ENCODE results near the gene TTLL1. TPM values are rescaled to one million over a fixed set of nuclear protein-coding genes. Genes with fewer than 3 reads are reported as not detected.

Gene TTLL1
- total and polyA plus RNA-seq, 2 donors (not counting 1 experiment from before 2014, with no cell fraction given), result 15.7 to 15.8 TPM

DNA sequence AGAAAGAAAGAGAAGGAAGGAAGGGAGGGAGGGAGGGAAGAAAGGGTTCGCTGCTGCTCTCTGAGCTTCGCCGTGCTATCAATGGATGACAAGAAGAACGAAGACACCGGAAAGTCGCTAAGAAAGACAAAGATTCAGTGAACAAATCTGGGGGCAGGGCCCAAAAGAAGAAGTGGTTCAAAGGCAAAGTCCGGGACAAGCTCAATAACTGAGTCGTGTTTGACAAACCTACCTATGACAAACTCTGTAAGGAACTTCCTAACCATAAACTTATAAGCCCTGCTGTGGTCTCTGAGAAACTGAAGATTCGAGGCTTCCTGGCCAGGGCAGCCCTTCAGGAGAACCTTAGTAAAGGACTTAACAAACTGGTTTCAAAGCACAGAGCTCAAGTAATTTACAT, 2.9 kb upstream of the TTLL1 start:
- Histone ChIP-seq H3K27ac (ENCODE audit: insufficient read depth, low read length) (no peak overlapping the region), H3K4me1 (ENCODE audit: control insufficient read depth, extremely low read depth, insufficient read depth, low read length) (peaks cover 2% of the 10 kb centered on the region), H3K4me2 (ENCODE audit: extremely low read depth, insufficient read depth, low read length) (no peak overlapping the region), H3K27me3 (ENCODE audit: control insufficient read depth, insufficient read depth, low read length) (no peaks in the 10 kb centered on the region), H3K4me3 (replicated peaks in 1 of 4; ENCODE audit: control extremely low read depth in 1 of 4, insufficient read depth in 1 of 4, low read depth in 3 of 4, low read length in 4 of 4) (no peak overlapping the region), H4K20me1 (ENCODE audit: control insufficient read depth, extremely low read depth, insufficient read depth, low read length) (no peaks in the 10 kb centered on the region), H3K9ac (ENCODE audit: insufficient read depth, low read length) (no peak overlapping the region), H3K9me3 (ENCODE audit: control insufficient read depth, insufficient read depth, low read depth, low read length) (no peaks in the 10 kb centered on the region), H3K79me2 (ENCODE audit: control insufficient read depth, insufficient read depth, low read length) (no peaks in the 10 kb centered on the region), H3K36me3 (ENCODE audit: control insufficient read depth, insufficient read depth, low read length) (no peaks in the 10 kb centered on the region), H2AFZ (ENCODE audit: low read length) (no peak overlapping the region)
- TF ChIP-seq, protein P1, sequence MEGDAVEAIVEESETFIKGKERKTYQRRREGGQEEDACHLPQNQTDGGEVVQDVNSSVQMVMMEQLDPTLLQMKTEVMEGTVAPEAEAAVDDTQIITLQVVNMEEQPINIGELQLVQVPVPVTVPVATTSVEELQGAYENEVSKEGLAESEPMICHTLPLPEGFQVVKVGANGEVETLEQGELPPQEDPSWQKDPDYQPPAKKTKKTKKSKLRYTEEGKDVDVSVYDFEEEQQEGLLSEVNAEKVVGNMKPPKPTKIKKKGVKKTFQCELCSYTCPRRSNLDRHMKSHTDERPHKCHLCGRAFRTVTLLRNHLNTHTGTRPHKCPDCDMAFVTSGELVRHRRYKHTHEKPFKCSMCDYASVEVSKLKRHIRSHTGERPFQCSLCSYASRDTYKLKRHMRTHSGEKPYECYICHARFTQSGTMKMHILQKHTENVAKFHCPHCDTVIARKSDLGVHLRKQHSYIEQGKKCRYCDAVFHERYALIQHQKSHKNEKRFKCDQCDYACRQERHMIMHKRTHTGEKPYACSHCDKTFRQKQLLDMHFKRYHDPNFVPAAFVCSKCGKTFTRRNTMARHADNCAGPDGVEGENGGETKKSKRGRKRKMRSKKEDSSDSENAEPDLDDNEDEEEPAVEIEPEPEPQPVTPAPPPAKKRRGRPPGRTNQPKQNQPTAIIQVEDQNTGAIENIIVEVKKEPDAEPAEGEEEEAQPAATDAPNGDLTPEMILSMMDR (conservative IDR thresholded peaks at IDR 0.05 in 1 of 2, IDR thresholded peaks at IDR 0.05 in 1 of 2; ENCODE audit: low read depth in 1 of 2, low read length in 2 of 2), result no peak
- DNase-seq (ENCODE audit: low read depth in 2 of 2), result no peak

DNA sequence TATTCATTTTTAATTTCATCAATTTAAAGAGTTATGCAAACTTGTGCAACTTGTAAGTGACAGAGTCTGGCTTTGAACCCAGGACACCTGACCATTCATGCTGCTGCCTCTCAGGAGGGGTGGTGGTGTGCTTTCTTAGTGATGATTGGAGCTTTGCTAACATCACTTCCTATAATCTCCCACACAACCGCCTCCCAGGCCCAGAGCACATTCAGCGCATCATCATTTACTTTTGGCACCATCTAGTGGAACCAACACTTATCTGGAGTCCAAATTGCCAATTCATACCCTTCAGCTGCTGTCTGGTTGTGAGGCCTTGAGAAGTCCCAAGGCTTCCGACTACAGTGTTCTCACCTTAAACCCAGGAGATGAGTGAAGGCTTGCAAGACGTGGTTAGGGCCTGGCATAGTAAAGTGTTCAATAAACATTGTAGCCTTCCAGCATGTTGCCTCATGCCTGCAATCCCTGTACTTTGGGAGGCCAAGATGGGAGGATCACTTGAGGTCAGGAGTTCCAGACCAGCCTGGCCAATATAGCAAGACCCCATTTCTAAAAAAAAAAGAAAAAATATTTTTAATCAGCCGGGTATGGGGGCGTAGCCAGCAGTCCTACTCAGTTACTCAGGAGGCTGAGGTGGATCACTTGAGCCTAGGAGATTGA, 1.1 kb upstream of the TTLL1 start:
- H2AFZ ChIP-seq (ENCODE audit: low read length), result no peak overlapping the region
- no peak for TF ChIP-seq EZH2 (IDR thresholded peaks at IDR 0.05; ENCODE audit: low read length, missing control alignments)
- TF ChIP-seq, protein P1 (conservative IDR thresholded peaks at IDR 0.05 in 1 of 2, IDR thresholded peaks at IDR 0.05 in 1 of 2; ENCODE audit: low read depth in 1 of 2, low read length in 2 of 2), result peak; percentile 36 to 50
- peak; percentile 86 to 89 for DNase-seq (ENCODE audit: low read depth in 2 of 2)
- no peaks in the 10 kb centered on the region for H3K27me3 ChIP-seq (ENCODE audit: control insufficient read depth, insufficient read depth, low read length)
- H3K4me2 ChIP-seq (ENCODE audit: extremely low read depth, insufficient read depth, low read length), result no peak overlapping the region
- no peak overlapping the region for H3K4me3 ChIP-seq (replicated peaks in 1 of 4; ENCODE audit: control extremely low read depth in 1 of 4, insufficient read depth in 1 of 4, low read depth in 3 of 4, low read length in 4 of 4)
- H3K79me2 ChIP-seq (ENCODE audit: control insufficient read depth, insufficient read depth, low read length), result no peaks in the 10 kb centered on the region
- no peak overlapping the region for H3K27ac ChIP-seq (ENCODE audit: insufficient read depth, low read length)
- H3K4me1 ChIP-seq (ENCODE audit: control insufficient read depth, extremely low read depth, insufficient read depth, low read length), result peaks cover 2% of the 10 kb centered on the region
- no peak overlapping the region for H3K9ac ChIP-seq (ENCODE audit: insufficient read depth, low read length)
- no peaks in the 10 kb centered on the region for H4K20me1 ChIP-seq (ENCODE audit: control insufficient read depth, extremely low read depth, insufficient read depth, low read length)
- no peaks in the 10 kb centered on the region for H3K9me3 ChIP-seq (ENCODE audit: control insufficient read depth, insufficient read depth, low read depth, low read length)
- no peaks in the 10 kb centered on the region for H3K36me3 ChIP-seq (ENCODE audit: control insufficient read depth, insufficient read depth, low read length)

DNA sequence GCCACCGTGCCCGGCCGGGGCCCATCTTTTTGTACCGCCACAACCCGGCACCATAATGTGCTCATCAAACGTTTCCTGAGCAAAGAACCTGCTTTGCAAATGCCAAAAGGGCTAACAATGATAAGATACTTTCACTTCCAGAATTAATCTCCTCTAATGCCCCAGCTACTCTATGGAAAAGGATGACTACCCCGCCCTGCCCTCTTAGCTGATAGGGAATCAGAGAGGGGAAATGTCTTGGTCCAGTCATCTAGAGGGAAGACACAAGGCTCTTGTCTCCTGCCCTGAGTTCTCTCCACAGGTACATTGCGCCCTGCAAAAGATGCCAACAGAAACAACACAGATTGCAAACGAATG, 586 bp downstream of the TTLL1 start:
- no peak for DNase-seq (ENCODE audit: low read depth in 2 of 2)
- Histone ChIP-seq H3K27me3 (ENCODE audit: control insufficient read depth, insufficient read depth, low read length) (no peaks in the 10 kb centered on the region), H3K27ac (ENCODE audit: insufficient read depth, low read length) (peak overlapping the region; percentile 63), H4K20me1 (ENCODE audit: control insufficient read depth, extremely low read depth, insufficient read depth, low read length) (no peaks in the 10 kb centered on the region), H3K4me3 (replicated peaks in 1 of 4; ENCODE audit: control extremely low read depth in 1 of 4, insufficient read depth in 1 of 4, low read depth in 3 of 4, low read length in 4 of 4) (peak overlapping the region; percentile 79 to 95 (median 83)), H2AFZ (ENCODE audit: low read length) (peak overlapping the region; percentile 97), H3K9me3 (ENCODE audit: control insufficient read depth, insufficient read depth, low read depth, low read length) (no peaks in the 10 kb centered on the region), H3K4me2 (ENCODE audit: extremely low read depth, insufficient read depth, low read length) (peak overlapping the region; percentile 99), H3K36me3 (ENCODE audit: control insufficient read depth, insufficient read depth, low read length) (no peaks in the 10 kb centered on the region), H3K4me1 (ENCODE audit: control insufficient read depth, extremely low read depth, insufficient read depth, low read length) (peaks cover 2% of the 10 kb centered on the region), H3K9ac (ENCODE audit: insufficient read depth, low read length) (peak overlapping the region; percentile 55), H3K79me2 (ENCODE audit: control insufficient read depth, insufficient read depth, low read length) (no peaks in the 10 kb centered on the region)
- TF ChIP-seq, protein P1 (conservative IDR thresholded peaks at IDR 0.05 in 1 of 2, IDR thresholded peaks at IDR 0.05 in 1 of 2; ENCODE audit: low read depth in 1 of 2, low read length in 2 of 2), result no peak
- no peak for TF ChIP-seq EZH2 (IDR thresholded peaks at IDR 0.05; ENCODE audit: low read length, missing control alignments)

Measured in fibroblast of lung (primary cell).